Left lung (tissue), 10 donors: ENCODE results near the gene AAMDC. TPM values are rescaled to one million over a fixed set of nuclear protein-coding genes. Genes with fewer than 3 reads are reported as not detected.
"Not testable (repeated sequence)": the region's sequence is repeated elsewhere in the genome, so short reads cannot be mapped to it uniquely, and the experiment has no call there.

Experiments used
- ATAC-seq: fragments of 200-7000 bp; cut with Tn5 transposase; one replicate; pipeline ENCODE4 v1.9.1; 2020; ENCODE audit warnings: moderate library complexity
- DNase-seq, 4 donors: peaks; one replicate each; pipeline ENCODE4 v3.0.0-alpha.2; 2013 to 2020
- H3K27ac ChIP-seq, 2 donors: fragments of 200-600 bp; sonication (generic) in 1 of 2; one replicate each; pipeline versions ENCODE4 v1.5.0 to v1.8.0; 2020 to 2021
- H3K27me3 ChIP-seq, 2 donors: fragments of 200-600 bp; sonication (generic) in 1 of 2; one replicate each; pipeline versions ENCODE4 v1.5.0 to v1.8.0; 2020 to 2021
- H3K36me3 ChIP-seq, 2 donors: fragments of 200-600 bp; sonication (generic) in 1 of 2; one replicate each; pipeline versions ENCODE4 v1.5.0 to v1.8.0; 2020 to 2021
- H3K4me1 ChIP-seq, 2 donors: fragments of 200-600 bp; one replicate each; pipeline ENCODE4 v1.8.0; 2021
- H3K4me3 ChIP-seq, 2 donors: fragments of 200-600 bp; sonication (generic) in 1 of 2; one replicate each; pipeline versions ENCODE4 v1.5.0 to v1.8.0; 2020 to 2021; ENCODE audit warnings: mild to moderate bottlenecking in 1 of 2
- H3K9me3 ChIP-seq, 2 donors: fragments of 200-600 bp; sonication (generic) in 1 of 2; one replicate each; pipeline versions ENCODE4 v1.5.0 to v1.8.0; 2020 to 2021
- intact Hi-C, 2 donors: fragments of 100-400 bp; cut with DNase I; formaldehyde crosslinking; loops; one replicate each; pipeline versions ENCODE4 v1.11.2 to v1.14.2; 2022
- polyA plus RNA-seq, 6 donors: library from polyadenylated mRNA; unstranded; fragments of 120-200 nt; gene quantifications; one replicate each; pipeline ENCODE4 v1.2.1, GENCODE V29; 2013; ENCODE audit not compliant: insufficient read length in 6 of 6
- total RNA-seq, 2 donors: library from RNA; stranded (reverse); fragmentation: NEBNext Ultra II Directional; extraction: Animal tissue kit (Norgen Biotek cat#: 25700); gene quantifications; one replicate each; pipeline ENCODE4 v1.2.1, GENCODE V29; 2021
- TF ChIP-seq, protein P1 (sequence below), 2 donors: fragments of 200-600 bp; sonication (generic) in 1 of 2; IDR thresholded peaks; one replicate each; pipeline versions ENCODE4 v1.5.0 to v1.8.0; 2021; ENCODE audit warnings: antibody characterized with exemption in 2 of 2
- donor health status: DM: no; HTN: yes; CAD: no.
- donor health status: DM: no; HTN: no; CAD: no.

Gene AAMDC
- total and polyA plus RNA-seq, 8 donors, result 21.4 to 74.5 (median 58.1) TPM

DNA sequence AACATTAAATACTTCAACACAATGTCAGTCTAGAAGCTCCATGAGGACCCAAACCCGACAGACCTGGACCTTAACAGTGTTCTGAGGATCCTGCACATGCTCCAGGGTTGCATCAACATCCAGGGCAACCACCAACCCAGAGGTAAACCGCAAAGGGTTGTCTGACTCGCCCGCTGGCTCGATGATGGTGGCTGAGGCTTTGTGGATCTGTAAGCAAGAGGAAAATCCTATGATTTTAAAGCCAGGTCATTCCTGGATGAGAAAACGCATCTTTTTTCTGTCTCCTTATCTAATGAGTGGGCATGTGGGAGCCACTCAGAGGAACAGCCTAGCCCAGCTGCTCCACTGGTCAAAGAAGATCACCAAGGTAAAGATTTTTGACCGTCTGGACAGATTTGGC, 70.3 kb downstream of the AAMDC start:
- H3K4me3 ChIP-seq, DNase-seq, ATAC-seq, H3K9me3 ChIP-seq, H3K27me3 ChIP-seq, H3K4me1 ChIP-seq, intact Hi-C loops: not testable (repeated sequence)
- Histone ChIP-seq H3K27ac (peak overlapping the region in 1 of 2 donors; percentile 3), H3K36me3 (peaks cover 0 to 57% of the 10 kb centered on the region in 2 donors)

DNA sequence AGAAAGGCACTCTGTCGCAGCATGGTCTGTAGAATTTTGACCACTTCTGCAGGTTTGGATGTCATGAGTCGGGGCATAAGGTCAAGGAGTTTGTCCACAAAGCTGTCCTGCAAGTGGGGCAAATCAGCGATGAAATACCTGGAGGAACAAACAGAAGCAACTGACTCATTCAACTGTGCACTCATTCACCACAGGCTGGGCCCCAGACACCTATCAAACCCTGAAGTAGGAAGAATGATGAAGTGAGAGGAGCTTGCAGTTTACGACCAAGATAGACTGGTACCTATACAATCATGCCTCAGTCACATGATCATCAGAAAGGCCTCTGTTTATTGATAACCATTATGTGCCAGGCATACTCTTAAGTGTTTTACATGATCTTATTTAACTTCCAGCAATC, 70.8 kb downstream of the AAMDC start:
- ATAC-seq, intact Hi-C loops, H3K27me3 ChIP-seq, DNase-seq, H3K4me3 ChIP-seq, H3K4me1 ChIP-seq, H3K27ac ChIP-seq, H3K9me3 ChIP-seq: not testable (repeated sequence)
- peaks cover 0 to 54% of the 10 kb centered on the region in 2 donors for H3K36me3 ChIP-seq

DNA sequence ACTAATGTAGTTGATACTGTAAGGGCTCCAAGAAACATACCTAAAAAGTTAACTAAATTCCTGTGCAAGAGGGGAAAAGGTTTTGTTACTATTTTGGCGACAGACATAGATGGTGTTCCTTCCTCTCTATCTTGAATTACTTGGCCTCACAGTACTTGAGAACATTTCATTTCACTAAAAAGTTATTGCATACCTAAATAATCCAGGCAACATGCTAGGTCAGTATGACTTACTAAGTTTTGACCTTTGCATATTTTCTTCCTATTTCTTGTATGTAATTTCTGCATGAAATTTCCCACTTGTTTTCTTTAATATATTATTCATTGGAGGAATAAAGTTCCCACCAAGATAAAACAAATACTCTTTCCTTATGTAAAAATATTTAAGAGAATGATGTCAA, 74.0 kb downstream of the AAMDC start:
- H3K27me3 ChIP-seq, H3K4me1 ChIP-seq, ATAC-seq, intact Hi-C loops, DNase-seq, H3K9me3 ChIP-seq, H3K4me3 ChIP-seq, H3K27ac ChIP-seq: not testable (repeated sequence)
- H3K36me3 ChIP-seq, result peaks cover 0 to 63% of the 10 kb centered on the region in 2 donors

DNA sequence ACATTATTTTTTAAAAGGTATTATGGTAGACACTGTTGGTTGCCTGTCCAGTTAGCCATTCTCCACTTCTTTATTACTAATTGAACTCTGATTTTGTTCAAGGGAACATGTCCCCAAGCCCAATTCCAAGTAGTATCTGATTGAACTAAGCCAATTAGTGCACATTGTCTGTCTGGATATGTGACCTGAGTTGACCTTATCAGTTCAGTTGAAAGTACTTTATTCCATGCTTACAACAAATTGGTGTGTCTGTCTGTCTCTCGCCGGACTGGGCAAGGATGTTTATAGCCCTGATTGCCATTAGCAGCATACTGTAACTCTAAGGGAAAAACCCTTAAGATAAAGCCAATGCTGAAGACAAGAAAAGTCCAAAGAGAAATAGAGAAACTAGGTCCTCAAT, 87.9 kb downstream of the AAMDC start:
- ATAC-seq, result no peak
- no peak overlapping the region for H3K4me3 ChIP-seq
- no peaks in the 10 kb centered on the region for H3K9me3 ChIP-seq
- no peak overlapping the region for H3K27ac ChIP-seq
- H3K36me3 ChIP-seq, result peaks cover 0 to 27% of the 10 kb centered on the region in 2 donors
- H3K27me3 ChIP-seq, result no peaks in the 10 kb centered on the region
- TF ChIP-seq, protein P1, sequence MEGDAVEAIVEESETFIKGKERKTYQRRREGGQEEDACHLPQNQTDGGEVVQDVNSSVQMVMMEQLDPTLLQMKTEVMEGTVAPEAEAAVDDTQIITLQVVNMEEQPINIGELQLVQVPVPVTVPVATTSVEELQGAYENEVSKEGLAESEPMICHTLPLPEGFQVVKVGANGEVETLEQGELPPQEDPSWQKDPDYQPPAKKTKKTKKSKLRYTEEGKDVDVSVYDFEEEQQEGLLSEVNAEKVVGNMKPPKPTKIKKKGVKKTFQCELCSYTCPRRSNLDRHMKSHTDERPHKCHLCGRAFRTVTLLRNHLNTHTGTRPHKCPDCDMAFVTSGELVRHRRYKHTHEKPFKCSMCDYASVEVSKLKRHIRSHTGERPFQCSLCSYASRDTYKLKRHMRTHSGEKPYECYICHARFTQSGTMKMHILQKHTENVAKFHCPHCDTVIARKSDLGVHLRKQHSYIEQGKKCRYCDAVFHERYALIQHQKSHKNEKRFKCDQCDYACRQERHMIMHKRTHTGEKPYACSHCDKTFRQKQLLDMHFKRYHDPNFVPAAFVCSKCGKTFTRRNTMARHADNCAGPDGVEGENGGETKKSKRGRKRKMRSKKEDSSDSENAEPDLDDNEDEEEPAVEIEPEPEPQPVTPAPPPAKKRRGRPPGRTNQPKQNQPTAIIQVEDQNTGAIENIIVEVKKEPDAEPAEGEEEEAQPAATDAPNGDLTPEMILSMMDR (IDR thresholded peaks at IDR 0.05), result no peak
- intact Hi-C loops, result no loop called here
- no peak for DNase-seq
- H3K4me1 ChIP-seq, result no peaks in the 10 kb centered on the region

DNA sequence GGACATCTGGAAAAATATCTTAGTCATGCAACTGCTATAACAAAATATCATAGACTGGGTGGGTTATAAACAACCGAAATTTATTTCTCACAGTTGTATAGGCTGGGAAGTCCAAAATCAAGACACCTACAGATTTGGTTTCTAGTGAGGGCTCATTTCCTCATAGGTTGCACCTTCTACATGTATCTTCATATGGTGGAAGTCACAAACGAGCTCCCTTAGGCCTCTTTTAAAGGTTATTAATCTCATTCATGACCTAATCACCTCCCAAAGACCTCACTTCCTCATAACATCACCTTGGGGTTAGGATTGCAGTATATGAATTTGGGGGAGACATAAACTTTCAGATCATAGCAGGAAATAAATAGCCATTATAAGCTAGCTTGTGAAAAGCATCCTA, 88.3 kb downstream of the AAMDC start:
- Histone ChIP-seq H3K4me3 (no peak overlapping the region), H3K36me3 (peaks cover 0 to 25% of the 10 kb centered on the region in 2 donors), H3K4me1 (no peaks in the 10 kb centered on the region), H3K27ac (no peak overlapping the region), H3K9me3 (no peaks in the 10 kb centered on the region), H3K27me3 (no peaks in the 10 kb centered on the region)
- intact Hi-C loops, result no loop called here
- TF ChIP-seq, protein P1 (IDR thresholded peaks at IDR 0.05), result no peak
- no peak for ATAC-seq
- DNase-seq, result no peak

DNA sequence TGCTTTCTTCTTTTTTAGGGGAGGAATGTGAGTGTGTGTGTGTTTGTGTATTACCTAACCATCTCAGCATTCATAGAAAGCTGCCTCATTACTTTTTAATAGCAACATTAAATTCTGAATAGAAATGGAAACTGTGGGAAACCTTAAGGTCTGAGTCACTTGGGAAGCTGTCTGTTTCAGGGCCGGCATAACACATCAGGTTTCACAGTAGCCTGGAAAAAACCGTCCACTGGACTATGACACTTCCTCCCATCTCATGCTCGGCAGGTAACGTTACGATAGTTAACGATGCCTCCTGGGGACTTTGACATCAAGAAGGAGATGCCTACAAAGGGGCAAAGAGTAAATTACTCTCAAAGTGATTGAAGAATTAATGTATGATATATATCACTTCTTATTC, 89.9 kb downstream of the AAMDC start:
- intact Hi-C loops, H3K4me1 ChIP-seq, H3K27me3 ChIP-seq, H3K9me3 ChIP-seq, H3K4me3 ChIP-seq, H3K27ac ChIP-seq, DNase-seq, ATAC-seq: not testable (repeated sequence)
- H3K36me3 ChIP-seq, result peaks cover 0 to 29% of the 10 kb centered on the region in 2 donors

DNA sequence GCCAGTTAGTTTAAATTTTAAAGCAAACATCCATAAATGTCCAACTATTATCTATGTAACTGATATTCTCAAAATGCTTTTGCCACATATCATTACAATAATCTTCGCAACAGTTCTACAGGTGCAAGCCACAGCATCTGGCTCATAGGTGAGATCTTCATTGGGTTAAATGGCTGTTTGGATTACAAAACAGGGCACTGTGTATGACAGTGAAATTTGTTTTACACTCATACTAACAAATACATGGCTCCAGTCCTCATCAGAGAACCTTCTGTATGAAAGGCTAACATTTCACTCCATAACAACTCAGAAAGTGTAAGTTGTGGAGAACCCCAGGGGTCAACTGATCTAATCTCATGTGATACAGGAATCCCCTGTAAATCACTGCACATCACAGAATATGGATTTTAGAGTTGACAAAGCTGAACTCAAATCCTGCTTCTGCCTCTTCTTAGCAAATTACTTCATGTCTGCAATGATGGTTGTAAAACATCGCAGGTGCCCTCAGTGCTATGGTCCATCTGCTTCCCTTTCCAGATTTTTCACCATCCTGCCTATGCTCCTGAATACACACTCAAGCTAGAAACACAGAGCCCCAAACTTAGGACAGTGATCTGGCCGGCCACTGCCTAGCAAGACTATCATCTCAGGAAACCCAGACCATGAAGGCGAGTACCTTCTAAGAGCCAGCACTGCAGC, 92.8 kb downstream of the AAMDC start:
- H3K27ac ChIP-seq, H3K4me3 ChIP-seq, H3K4me1 ChIP-seq, H3K9me3 ChIP-seq, intact Hi-C loops, ATAC-seq, H3K27me3 ChIP-seq: not testable (repeated sequence)
- peak in 1 of 4 donors; percentile 7 for DNase-seq
- H3K36me3 ChIP-seq, result peaks cover 0 to 27% of the 10 kb centered on the region in 2 donors

DNA sequence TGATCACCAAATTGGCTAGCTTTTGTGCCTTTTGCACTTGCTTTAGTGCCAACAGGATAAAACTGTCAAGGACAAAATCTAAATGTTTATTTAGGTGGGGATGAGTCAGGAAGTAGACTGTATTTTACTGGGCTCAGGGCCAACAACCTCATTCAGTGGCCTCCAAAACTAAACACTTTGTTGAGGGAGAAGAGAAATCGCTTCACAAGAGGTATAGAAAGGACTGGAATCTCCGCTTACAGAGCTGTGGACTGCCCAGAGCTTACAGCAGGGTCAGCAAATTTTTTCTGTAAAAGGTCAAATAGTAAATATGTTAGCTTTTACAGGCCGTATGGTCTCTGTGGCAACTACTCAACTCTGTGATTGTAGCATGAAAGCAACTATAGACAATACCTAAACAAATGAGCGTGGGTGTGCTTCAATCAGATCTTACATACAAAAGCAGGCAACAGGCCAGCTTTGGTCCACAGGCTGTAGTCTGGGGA, 93.4 kb downstream of the AAMDC start:
- H3K4me3 ChIP-seq, H3K4me1 ChIP-seq, H3K9me3 ChIP-seq, intact Hi-C loops, H3K27me3 ChIP-seq, H3K27ac ChIP-seq: not testable (repeated sequence)
- H3K36me3 ChIP-seq, result peaks cover 0 to 33% of the 10 kb centered on the region in 2 donors
- DNase-seq (peak in 2 of 4 donors; percentile 12 to 34), ATAC-seq (peak; percentile 70)

DNA sequence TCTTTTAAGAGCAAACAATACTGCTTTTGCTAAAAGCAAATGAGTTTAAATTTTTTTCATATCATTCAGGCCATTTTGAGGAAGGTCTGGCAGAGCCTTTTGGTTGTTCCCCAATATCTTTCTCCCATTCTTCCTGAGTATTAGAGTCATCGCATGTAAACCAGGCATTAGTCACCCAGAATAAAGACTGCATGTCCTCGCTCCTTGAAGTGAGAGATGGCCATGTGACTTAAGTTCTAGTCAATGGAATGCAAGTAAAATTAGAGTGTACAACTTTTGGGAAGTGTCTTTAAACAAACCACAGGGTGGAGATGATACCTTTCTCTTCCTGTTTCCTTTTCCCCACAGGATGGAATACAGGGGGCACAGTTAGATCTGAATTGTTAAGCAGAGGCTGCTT, 96.8 kb downstream of the AAMDC start:
- intact Hi-C loops, H3K27ac ChIP-seq, DNase-seq, H3K4me3 ChIP-seq, H3K9me3 ChIP-seq, H3K4me1 ChIP-seq, H3K27me3 ChIP-seq, ATAC-seq: not testable (repeated sequence)
- peaks cover 0 to 45% of the 10 kb centered on the region in 2 donors for H3K36me3 ChIP-seq
